ENCODE measurements around the gene FAM43B. TPM values are rescaled to one million over a fixed set of nuclear protein-coding genes. Genes with fewer than 3 reads are reported as not detected.
A peak's percentile ranks its signal among the peaks of the same experiment; 100 is the strongest.

Gene FAM43B
- total and polyA plus RNA-seq, 2 experiments from 2014 or later = 0.66 to 3.0 TPM

DNA sequence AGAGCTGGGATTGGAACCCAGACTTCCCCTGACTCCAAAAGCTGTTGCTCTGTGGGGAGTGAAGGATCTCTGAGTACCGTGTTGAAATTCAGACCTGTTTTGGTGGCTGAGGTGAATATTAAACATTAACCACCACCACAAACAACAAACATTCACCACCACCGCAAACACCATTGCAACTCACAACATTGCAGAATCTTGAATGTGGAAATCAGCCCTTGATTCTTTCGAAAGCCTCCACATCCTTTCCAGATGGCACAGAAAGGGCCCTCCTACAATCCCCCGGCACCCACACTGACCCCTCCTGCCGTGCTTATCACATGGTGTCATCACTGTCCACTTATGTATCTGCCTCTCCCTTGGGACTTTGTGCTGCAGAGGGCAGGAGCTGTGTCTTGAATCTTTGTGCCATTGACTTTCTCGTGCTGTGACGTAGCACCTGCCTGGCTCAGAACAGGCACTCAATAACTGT lies 38.0 kb downstream of the FAM43B start:
- Histone ChIP-seq H3K27ac (ENCODE audit: low read depth) (no peak overlapping the region), H3K4me3 (no peak overlapping the region), H4K20me1 (replicated peaks; ENCODE audit: insufficient read depth) (no peaks in the 10 kb centered on the region), H3K27me3 (ENCODE audit: insufficient read depth) (no peaks in the 10 kb centered on the region), H2AFZ (peak overlapping the region; percentile 91), H3K9me2 (ENCODE audit: insufficient read depth) (no peaks in the 10 kb centered on the region), H3K4me1 (ENCODE audit: insufficient read depth) (peaks cover 11% of the 10 kb centered on the region; the same call in 1 of the 2 replicates), H3F3A (replicated peaks; ENCODE audit: low read depth) (no peaks in the 10 kb centered on the region), H3K79me2 (replicated peaks; ENCODE audit: insufficient read depth) (no peaks in the 10 kb centered on the region), H3K4me2 (no peak overlapping the region), H3K36me3 (ENCODE audit: insufficient read depth) (no peaks in the 10 kb centered on the region)
- no peaks in the 10 kb centered on the region for H3K36me3 Mint-ChIP-seq (ENCODE audit: low read depth)
- no peaks in the 10 kb centered on the region for H3K9me3 Mint-ChIP-seq
- DNase-seq (ENCODE audit: low spot score) = no peak
- H3K27me3 Mint-ChIP-seq (ENCODE audit: insufficient read depth, low read depth, poor library complexity) = peaks cover 3% of the 10 kb centered on the region
- TF ChIP-seq NANOG (IDR thresholded peaks at IDR 0.05; ENCODE audit: borderline replicate concordance) (no peak), CREB1 (CRISPR knock-in tag; IDR thresholded peaks at IDR 0.05; ENCODE audit: low read depth) (no peak), ZNF114 (CRISPR knock-in tag; IDR thresholded peaks at IDR 0.05) (no peak), JUNB (IDR thresholded peaks at IDR 0.05; ENCODE audit: unreplicated experiment) (no peak), EZH2 (IDR thresholded peaks at IDR 0.05; ENCODE audit: low read depth, unreplicated experiment) (no peak), ZNF331 (CRISPR knock-in tag; IDR thresholded peaks at IDR 0.05; ENCODE audit: low read depth) (no peak), STAT1 (IDR thresholded peaks at IDR 0.05; ENCODE audit: unreplicated experiment) (no peak), POLR2AphosphoS5 (IDR thresholded peaks at IDR 0.05; ENCODE audit: low read depth) (no peak), EZH2phosphoT487 (IDR thresholded peaks at IDR 0.05; ENCODE audit: unreplicated experiment) (no peak)
- TF ChIP-seq, protein P1, sequence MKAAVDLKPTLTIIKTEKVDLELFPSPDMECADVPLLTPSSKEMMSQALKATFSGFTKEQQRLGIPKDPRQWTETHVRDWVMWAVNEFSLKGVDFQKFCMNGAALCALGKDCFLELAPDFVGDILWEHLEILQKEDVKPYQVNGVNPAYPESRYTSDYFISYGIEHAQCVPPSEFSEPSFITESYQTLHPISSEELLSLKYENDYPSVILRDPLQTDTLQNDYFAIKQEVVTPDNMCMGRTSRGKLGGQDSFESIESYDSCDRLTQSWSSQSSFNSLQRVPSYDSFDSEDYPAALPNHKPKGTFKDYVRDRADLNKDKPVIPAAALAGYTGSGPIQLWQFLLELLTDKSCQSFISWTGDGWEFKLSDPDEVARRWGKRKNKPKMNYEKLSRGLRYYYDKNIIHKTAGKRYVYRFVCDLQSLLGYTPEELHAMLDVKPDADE (IDR thresholded peaks at IDR 0.05) = no peak
- TF ChIP-seq, protein P2, sequence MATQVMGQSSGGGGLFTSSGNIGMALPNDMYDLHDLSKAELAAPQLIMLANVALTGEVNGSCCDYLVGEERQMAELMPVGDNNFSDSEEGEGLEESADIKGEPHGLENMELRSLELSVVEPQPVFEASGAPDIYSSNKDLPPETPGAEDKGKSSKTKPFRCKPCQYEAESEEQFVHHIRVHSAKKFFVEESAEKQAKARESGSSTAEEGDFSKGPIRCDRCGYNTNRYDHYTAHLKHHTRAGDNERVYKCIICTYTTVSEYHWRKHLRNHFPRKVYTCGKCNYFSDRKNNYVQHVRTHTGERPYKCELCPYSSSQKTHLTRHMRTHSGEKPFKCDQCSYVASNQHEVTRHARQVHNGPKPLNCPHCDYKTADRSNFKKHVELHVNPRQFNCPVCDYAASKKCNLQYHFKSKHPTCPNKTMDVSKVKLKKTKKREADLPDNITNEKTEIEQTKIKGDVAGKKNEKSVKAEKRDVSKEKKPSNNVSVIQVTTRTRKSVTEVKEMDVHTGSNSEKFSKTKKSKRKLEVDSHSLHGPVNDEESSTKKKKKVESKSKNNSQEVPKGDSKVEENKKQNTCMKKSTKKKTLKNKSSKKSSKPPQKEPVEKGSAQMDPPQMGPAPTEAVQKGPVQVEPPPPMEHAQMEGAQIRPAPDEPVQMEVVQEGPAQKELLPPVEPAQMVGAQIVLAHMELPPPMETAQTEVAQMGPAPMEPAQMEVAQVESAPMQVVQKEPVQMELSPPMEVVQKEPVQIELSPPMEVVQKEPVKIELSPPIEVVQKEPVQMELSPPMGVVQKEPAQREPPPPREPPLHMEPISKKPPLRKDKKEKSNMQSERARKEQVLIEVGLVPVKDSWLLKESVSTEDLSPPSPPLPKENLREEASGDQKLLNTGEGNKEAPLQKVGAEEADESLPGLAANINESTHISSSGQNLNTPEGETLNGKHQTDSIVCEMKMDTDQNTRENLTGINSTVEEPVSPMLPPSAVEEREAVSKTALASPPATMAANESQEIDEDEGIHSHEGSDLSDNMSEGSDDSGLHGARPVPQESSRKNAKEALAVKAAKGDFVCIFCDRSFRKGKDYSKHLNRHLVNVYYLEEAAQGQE (IDR thresholded peaks at IDR 0.05; ENCODE audit: unreplicated experiment) = no peak
- TF ChIP-seq, protein P3, sequence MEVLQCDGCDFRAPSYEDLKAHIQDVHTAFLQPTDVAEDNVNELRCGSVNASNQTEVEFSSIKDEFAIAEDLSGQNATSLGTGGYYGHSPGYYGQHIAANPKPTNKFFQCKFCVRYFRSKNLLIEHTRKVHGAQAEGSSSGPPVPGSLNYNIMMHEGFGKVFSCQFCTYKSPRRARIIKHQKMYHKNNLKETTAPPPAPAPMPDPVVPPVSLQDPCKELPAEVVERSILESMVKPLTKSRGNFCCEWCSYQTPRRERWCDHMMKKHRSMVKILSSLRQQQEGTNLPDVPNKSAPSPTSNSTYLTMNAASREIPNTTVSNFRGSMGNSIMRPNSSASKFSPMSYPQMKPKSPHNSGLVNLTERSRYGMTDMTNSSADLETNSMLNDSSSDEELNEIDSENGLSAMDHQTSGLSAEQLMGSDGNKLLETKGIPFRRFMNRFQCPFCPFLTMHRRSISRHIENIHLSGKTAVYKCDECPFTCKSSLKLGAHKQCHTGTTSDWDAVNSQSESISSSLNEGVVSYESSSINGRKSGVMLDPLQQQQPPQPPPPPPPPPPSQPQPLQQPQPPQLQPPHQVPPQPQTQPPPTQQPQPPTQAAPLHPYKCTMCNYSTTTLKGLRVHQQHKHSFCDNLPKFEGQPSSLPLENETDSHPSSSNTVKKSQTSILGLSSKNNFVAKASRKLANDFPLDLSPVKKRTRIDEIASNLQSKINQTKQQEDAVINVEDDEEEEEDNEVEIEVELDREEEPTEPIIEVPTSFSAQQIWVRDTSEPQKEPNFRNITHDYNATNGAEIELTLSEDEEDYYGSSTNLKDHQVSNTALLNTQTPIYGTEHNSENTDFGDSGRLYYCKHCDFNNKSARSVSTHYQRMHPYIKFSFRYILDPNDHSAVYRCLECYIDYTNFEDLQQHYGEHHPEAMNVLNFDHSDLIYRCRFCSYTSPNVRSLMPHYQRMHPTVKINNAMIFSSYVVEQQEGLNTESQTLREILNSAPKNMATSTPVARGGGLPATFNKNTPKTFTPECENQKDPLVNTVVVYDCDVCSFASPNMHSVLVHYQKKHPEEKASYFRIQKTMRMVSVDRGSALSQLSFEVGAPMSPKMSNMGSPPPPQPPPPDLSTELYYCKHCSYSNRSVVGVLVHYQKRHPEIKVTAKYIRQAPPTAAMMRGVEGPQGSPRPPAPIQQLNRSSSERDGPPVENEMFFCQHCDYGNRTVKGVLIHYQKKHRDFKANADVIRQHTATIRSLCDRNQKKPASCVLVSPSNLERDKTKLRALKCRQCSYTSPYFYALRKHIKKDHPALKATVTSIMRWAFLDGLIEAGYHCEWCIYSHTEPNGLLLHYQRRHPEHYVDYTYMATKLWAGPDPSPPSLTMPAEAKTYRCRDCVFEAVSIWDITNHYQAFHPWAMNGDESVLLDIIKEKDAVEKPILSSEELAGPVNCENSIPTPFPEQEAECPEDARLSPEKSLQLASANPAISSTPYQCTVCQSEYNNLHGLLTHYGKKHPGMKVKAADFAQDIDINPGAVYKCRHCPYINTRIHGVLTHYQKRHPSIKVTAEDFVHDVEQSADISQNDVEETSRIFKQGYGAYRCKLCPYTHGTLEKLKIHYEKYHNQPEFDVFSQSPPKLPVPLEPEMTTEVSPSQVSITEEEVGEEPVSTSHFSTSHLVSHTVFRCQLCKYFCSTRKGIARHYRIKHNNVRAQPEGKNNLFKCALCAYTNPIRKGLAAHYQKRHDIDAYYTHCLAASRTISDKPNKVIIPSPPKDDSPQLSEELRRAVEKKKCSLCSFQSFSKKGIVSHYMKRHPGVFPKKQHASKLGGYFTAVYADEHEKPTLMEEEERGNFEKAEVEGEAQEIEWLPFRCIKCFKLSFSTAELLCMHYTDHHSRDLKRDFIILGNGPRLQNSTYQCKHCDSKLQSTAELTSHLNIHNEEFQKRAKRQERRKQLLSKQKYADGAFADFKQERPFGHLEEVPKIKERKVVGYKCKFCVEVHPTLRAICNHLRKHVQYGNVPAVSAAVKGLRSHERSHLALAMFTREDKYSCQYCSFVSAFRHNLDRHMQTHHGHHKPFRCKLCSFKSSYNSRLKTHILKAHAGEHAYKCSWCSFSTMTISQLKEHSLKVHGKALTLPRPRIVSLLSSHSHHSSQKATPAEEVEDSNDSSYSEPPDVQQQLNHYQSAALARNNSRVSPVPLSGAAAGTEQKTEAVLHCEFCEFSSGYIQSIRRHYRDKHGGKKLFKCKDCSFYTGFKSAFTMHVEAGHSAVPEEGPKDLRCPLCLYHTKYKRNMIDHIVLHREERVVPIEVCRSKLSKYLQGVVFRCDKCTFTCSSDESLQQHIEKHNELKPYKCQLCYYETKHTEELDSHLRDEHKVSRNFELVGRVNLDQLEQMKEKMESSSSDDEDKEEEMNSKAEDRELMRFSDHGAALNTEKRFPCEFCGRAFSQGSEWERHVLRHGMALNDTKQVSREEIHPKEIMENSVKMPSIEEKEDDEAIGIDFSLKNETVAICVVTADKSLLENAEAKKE (CRISPR knock-in tag; IDR thresholded peaks at IDR 0.05) = no peak
- TF ChIP-seq, protein P4, sequence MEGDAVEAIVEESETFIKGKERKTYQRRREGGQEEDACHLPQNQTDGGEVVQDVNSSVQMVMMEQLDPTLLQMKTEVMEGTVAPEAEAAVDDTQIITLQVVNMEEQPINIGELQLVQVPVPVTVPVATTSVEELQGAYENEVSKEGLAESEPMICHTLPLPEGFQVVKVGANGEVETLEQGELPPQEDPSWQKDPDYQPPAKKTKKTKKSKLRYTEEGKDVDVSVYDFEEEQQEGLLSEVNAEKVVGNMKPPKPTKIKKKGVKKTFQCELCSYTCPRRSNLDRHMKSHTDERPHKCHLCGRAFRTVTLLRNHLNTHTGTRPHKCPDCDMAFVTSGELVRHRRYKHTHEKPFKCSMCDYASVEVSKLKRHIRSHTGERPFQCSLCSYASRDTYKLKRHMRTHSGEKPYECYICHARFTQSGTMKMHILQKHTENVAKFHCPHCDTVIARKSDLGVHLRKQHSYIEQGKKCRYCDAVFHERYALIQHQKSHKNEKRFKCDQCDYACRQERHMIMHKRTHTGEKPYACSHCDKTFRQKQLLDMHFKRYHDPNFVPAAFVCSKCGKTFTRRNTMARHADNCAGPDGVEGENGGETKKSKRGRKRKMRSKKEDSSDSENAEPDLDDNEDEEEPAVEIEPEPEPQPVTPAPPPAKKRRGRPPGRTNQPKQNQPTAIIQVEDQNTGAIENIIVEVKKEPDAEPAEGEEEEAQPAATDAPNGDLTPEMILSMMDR (conservative IDR thresholded peaks at IDR 0.05; ENCODE audit: low read depth in 2 of 2) = no peak
- H3K4me3 Mint-ChIP-seq = no peak overlapping the region
- ATAC-seq = no peak
- H3K4me1 Mint-ChIP-seq = peaks cover 20% of the 10 kb centered on the region
- H3K27ac Mint-ChIP-seq = no peak overlapping the region
